Measurements from ENCODE around the gene MBIP.

Gene MBIP

DNA sequence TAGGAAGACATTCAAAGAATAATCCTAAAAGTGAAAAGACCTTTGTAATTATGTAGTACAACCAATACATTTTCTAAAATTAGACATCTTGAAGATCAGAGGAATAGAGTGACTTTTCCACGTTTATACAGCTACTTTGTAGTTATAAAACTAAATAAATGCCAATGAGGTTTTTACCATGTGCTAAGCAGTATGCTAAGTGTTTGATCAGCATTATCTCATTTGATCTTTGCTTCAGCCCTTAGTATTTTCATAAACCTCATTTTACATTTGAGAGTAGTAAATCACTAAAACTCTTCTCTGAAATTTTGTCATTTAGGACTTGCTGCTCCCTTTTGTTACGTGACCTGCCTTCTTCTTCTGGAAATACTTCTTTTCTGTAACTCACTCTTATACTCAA, 13.6 kb downstream of the MBIP start:
- DNase-seq = no peak

- no peak for DNase-seq
Observed at GRCh38 chr14:36304895-36305294, 15.5 kb downstream of the MBIP start.

DNA sequence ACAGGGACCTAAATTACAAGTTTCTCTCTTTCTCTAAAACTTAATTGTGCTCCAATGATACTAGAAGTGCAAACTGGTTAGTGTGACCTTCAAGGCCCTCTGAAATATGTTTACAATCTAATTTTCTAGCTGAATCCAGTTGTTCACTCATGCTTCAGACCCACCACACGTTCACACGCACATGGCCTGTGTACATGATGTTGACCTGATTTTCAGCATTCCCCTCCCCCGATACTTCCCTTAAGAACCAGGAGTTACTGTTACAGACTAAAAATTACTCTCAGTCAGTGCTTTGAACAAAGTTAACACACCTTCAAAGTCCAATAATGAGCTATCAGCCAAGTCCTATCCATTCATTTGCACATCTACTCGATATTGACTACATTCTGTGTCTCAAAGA, 16.5 kb downstream of the MBIP start:
- no peak for DNase-seq

GRCh38 chr14:36302823-36303222, 17.6 kb downstream of the MBIP start:
- DNase-seq = no peak

DNA sequence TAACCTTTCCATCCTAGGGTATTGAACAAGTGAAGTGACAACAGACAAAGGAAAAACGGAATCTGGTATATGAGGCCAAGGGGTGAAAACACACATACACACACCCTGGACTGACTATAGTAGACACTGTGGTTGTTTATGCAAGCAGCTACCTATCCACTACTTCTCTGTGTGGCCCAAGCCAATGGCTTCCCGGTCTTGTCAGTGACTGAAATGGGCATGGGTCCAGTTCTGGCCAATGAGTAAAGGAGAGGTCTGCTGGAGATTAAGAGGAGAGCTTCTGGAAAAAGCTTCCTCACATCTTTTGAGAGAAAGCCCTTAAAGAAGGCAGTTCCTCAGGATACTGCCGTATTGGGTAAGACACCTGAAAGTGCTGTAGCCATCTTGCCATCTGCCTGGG, 19.3 kb downstream of the MBIP start:
- DNase-seq = no peak

DNA sequence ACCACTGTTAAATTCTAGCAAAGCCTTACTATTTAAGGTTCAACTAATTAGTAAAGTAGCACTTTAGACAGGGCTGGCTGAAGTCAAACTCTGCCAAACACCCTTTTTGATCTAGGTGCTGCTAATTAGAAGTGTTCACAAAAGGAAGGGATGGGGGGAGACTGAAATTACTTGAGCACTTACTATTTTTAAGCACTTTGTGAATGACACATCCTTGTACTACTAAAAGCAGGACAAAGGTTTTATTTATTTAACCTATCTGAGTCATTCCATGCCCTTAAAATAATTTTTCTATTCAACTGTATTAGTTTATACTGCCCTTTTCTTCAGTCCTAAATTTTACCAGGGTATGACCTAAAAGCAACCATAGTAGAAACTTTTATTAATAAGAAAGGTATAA, 20.1 kb downstream of the MBIP start:
- DNase-seq = no peak

DNA sequence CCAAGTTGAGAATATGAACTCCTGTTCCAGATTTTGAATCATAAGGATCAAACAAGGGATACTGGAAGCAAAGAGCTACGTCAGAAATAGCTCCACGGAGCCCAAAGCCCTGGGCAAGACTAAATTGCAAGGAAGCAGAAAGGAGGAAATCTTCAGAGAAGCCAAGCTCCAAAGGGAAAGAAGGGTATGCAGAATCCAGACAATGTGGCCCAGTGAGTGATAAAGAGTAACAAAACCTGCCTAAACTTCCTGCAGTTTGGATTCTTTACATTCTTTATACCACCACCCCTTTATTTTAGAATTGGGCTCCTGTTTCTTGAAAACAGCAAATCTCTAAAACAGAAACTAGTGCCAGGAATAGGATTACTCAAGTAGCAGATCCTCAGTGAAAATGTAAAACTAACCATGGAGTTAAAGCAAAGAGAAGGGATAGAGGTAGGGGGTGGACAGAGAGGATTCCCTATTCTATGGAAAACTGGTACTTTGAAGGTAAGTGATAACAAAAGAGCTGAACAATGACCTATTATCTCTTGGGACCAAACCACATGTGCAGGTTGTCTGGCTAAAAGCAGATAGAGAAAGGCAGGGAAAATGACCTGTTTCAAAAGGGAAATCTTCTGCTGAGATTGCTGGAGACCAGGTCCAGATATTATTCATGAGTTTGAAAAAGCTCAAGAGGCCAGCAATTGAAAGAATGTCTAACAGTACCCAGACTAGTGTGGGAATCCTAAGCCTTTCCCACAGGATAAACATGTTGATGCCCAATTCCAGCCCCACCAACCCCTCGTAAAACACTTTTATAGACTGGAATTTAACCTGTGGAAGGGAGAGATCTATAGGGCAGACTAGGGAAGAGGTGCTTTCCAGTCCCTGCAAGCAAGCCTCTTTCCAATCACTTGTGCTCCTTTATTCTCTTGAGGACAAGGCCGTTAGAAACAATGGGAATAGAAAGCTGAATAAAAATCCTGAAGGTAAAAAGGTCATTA, 24.5 kb downstream of the MBIP start:
- no peak for DNase-seq

GRCh38 chr14:36294543-36294942, 25.9 kb downstream of the MBIP start:
- no peak for DNase-seq

DNA sequence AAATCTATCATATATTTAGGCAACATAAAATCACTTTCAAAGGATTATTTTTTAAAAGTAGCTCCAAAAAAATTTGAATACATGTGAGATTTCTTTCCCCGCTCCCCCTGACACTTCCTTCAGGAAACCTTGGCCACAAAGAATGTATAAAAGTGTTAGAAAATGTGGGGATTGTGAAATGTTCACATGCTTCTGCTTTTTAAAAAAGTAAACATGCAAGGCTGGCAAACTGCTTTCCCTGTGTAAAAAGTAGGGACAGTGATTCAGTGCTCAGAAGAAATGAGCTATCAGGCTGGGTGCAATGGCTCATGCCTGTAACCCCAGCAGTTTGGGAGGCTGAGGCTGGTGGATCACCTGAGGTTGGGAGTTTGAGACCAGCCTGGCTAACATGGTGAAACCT, 26.6 kb downstream of the MBIP start:
- peak; percentile 25 for DNase-seq

GRCh38 chr14:36289954-36290353, 30.5 kb downstream of the MBIP start:
- no peak for DNase-seq

DNA sequence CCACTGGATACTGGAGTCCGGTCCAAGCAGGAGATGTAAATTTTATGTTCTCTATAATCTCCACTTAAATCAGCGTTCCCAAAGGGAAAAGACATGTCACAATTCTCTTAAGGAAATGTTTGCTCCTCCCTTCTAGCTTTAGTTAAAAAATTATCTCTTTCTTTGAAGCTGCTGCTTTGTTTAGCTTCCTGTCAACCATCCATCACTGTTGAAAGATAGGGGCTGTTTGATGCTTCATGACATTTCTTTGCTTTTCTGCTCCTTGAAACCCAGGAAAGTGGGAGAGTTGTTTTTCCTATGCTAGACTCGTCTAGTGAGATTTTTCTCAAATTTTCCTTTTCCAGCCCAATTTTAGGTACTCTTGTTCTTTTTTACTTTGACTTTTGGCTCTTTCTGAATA, 31.9 kb downstream of the MBIP start:
- no peak for DNase-seq

- DNase-seq = no peak
Observed at GRCh38 chr14:36284971-36285595, 35.4 kb downstream of the MBIP start.

DNA sequence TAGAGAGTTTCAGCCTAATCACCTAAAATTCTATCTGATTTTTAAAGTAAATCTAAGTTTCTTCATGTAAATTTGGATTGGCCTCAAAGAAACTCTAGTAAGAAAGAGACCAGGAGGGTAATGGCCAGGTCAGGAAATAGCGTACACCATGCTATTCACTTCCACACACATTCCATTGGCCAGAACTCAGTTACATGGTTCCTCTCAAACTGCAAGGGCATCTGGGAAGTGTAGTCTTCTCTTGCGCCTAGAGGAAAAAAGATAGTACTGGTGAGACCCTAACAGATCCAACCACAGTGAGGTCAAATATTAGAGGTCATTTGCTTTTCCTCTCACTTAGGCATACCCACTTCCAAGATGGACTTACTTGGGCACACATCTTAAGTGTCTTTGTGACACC, 39.1 kb downstream of the MBIP start:
- DNase-seq = peak; percentile 10

GRCh38 chr14:36279306-36280190, 40.9 kb downstream of the MBIP start:
- no peak for DNase-seq

DNA sequence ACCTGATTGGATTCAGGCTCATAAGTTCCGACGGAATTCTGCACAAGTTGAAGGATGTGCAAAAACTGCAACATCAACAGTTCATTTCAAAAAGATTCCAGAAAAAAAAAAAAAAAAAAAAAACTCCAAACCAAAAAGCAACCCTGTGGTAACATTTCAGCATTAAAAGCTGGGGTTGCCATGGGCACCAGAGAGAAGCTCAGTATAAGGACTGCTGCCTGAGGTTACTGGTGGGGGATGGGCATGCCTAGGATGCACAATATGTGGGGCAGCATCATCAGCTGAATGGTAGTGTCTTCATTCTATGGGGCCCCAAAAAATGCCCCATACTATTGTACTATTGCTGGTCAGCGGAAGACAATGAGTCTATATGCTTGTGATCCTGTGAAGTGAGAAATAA, 44.7 kb downstream of the MBIP start:
- no peak for DNase-seq

DNA sequence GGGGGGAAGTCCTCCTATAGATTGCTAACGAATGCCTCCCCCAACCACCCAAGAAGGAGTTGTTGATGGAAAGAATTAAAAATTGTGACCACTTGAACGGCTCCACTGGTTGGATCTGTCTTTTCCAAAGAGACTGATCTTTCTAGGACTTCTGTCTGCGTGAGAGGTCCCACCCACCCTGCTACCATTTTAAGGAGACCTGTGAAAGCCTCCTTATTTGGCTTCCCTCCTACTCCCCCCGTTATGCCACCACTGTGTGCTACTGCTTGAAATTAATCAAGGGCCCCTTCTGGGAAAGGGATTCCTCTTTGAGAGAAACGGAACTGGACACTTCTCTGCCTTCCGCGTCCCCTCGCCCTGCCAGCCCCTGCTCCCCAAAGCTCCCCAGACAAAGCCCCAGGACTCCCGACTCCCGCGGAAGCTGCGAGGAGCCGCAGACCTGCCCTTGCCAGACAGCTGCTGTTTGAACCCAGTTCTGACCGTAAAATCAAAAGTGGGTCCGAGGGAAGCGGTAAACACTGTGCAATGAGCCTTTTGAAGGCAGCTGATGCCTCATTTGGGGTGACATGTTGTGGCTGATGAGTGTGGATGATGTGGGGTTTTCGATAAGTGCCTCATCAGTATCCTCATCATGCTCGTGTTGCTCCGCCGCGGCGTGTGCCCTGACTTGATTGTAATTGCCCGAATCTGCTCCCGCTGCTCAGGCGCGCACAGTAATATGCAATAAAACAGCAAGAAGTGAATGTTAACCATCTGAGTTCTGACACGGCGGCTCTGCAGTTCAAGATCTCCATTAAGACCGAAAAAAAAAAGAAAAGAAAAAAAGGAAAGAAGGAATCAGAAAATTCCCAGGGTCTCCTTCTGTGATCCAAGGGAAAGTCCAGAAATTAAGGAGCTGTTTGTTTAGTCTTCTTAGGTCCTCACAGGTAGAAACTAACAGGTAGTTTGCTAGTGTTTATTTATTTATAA, 48.2 kb downstream of the MBIP start:
- peak; percentile 10 for DNase-seq

GRCh38 chr14:36271222-36271621, 49.2 kb downstream of the MBIP start:
- DNase-seq = peak; percentile 66

DNA sequence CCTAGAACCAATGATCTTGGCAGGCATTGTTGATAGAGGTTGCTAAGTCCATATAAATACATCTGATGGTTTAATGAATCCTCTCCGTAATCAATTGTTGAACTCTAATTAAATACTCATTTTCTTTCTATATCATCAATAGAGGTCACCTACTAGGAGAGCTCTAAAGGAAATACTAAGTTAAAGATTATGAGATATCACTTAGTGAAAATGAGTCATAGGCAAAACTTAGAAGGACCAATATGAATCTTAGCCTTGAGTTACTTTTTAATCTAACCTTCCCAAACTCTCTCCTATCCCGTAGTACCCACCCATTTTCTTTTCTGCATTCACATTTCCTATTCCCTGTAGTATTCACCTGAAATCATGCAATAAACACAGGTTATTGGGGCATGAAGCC, 50.2 kb downstream of the MBIP start:
- DNase-seq = no peak

DNA sequence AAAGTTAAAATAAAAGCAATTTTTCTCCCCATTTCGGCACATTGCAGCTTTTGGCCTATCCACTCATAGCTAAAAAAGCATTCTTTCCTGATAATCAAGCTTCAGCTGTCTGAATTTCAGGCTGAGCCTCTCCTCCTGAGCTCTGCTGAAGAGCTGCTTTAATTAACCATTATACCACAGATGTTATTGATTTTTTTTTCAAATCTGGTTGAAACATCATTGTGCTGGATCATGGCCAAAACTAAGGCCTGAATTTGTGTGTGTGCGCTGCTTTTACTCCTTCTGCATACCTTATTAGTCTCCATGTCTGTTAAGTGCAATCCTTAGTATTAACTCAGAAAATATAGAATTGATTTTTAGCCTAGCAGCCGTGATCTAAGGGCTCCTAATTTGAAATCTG, 52.3 kb downstream of the MBIP start:
- DNase-seq = no peak

DNA sequence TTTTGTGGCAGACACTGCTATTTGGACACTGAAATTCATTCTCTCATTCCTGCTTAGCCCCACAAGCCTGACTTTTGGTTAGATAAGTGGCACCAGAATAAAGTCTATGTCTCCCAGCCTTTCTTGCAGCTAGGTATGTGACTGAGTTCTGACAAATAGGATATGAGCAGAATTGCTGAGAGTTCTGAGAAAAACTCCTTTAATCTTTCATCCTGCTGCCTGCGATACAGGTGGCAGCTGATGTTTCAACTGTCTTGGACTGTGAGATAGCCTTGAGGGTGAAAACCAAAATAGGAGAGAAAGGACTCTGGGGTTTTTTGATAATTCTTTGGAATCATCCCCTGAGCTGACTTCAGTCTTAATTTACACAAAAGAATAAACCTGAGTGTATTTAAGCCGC, 55.8 kb downstream of the MBIP start:
- DNase-seq = peak; percentile 78

- DNase-seq = peak; percentile 32
Observed at GRCh38 chr14:36264107-36264506, 56.3 kb downstream of the MBIP start.

DNA sequence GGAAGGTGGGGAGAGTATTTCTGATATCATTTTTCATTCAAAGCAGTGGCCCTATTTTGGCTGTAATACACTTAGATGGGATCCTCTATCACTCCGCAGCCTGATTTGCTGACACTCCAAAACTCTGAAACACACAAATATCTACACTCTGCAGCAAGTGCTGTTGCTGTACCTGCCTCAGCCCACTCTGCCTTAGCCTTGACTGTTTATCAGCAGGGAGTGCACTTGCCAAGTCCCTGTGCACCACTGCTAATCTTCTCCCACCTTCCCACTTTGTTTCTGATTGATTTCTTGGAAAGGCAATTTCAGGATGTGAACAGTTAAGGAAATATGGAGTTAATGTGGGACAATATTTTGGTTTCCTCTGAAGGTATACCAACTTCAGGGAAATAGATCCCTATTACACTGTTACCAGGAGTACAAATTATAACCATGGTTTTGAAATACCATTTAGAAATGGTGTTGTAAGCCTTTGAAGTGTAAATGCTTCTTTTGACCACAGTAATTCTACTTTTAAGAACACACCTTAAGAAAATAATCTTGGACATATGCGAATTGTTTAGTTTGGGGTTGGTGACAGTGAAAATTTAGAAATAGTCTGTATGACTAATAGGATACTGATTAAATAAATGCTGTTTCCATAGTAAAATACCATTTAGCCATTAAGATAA, 59.3 kb downstream of the MBIP start:
- no peak for DNase-seq
